ENCODE measurements around the gene IPO9.

Gene IPO9

GRCh38 chr1:201907621-201908020, 78.7 kb downstream of the IPO9 start:
- DNase-seq, result no peak

GRCh38 chr1:201911826-201912571, 83.0 kb downstream of the IPO9 start:
- no peak for DNase-seq

- no peak for DNase-seq
These were observed 83.9 kb downstream of the IPO9 start for GRCh38 chr1:201912832-201913231.

GRCh38 chr1:201914456-201915235, 85.7 kb downstream of the IPO9 start:
- no peak for DNase-seq

- no peak for DNase-seq
These were observed 87.8 kb downstream of the IPO9 start for GRCh38 chr1:201916649-201917249.

GRCh38 chr1:201917362-201918033, 88.5 kb downstream of the IPO9 start:
- DNase-seq, result no peak

- no peak for DNase-seq
These were observed 89.4 kb downstream of the IPO9 start for GRCh38 chr1:201918343-201918742.

GRCh38 chr1:201921952-201922558, 93.1 kb downstream of the IPO9 start:
- no peak for DNase-seq

- DNase-seq, result no peak
These were observed 96.3 kb downstream of the IPO9 start for GRCh38 chr1:201925301-201925567.

GRCh38 chr1:201925981-201926645, 97.2 kb downstream of the IPO9 start:
- no peak for DNase-seq

- DNase-seq, result no peak
These were observed 99.3 kb downstream of the IPO9 start for GRCh38 chr1:201928266-201928665.

GRCh38 chr1:201930137-201930536, 101.2 kb downstream of the IPO9 start:
- DNase-seq, result no peak

- DNase-seq, result no peak
These were observed 101.8 kb downstream of the IPO9 start for GRCh38 chr1:201930803-201931202.

Data from inflammatory macrophage treated with lipopolysaccharide for 1 hour (primary cell).